GM18951 (cell line): Measurements from ENCODE around the gene ZHX3.

Source experiments
- POLR2A ChIP-seq: IDR thresholded peaks from 4 replicates; pipeline ENCODE4 v1.6.1; 2011; ENCODE audit warnings: mild to moderate bottlenecking; ENCODE audit not compliant: insufficient read length, insufficient read depth; ENCODE audit errors: extremely low read depth
- in situ Hi-C: fragments of 300-500 bp; cut with MboI; formaldehyde crosslinking; loops from one replicate; pipeline ENCODE4 v1.12.0; 2022; ENCODE audit warnings: low sequenced_read_pairs, mixed read lengths, inconsistent platforms; ENCODE audit not compliant: unreplicated experiment

The ZHX3 gene

DNA sequence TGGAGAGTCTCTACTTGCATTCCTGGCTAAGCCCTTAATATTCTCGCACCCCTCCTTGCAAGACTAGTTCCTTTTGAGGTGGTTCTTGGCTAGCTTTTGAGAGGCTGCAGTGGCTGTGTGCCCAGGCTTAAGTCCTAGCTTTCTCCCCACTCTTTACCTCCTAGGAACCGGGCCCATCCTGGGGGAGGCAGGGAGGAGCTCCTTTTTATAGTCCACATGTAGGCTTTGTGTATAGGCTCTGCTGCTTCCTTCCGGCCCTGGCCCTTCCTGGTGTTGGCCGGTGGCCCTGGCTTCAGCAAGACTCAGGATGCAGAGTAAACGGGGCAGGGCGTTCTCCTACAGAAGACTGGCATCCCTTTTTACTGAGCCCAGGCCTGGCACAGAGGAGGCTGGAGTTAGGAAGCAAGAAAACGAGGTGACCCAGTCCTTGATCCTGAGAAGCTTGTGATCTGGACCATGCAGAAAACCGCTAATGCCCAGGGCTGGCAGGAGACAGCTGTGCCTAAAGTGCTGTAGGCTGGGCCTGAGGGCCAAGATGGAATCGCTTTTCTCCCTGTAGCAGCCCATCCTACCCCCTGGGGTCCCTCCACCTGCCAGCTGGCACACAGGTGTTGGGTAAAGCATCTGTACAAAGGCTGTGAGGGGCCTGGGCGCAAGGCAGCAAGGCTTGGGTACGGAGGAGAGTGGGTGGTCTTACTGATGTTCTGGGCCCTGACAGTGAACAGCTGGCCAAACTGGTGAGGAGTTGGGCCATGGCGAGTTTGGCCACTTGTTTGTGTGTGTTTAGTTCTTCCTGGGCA lies 171.5 kb downstream of the ZHX3 start:
- in situ Hi-C loops: no loop called here

DNA sequence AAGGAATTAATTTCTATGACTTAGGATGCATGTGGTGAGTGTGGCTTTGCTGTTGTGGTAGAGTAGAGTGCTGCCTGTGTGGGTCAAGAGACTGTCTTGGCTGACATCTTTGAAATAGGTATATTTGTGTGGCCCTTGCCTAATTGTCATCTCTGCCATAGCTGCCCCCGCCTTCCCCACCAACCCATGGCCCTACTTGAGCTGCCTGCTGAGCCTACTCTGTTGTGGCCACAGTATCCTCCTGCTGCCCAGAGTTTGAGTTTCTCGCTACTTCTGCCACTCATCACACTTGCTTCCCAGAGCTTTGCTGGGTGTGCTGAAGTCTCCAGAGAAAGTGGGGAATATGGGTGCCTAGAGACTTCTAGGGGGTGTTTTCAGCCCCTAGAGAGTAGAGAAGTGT lies 172.2 kb downstream of the ZHX3 start:
- TF ChIP-seq POLR2A: no peak
- in situ Hi-C loops: no loop called here

More for the DNA sequence above, 171.5 kb downstream of the ZHX3 start:
- no peak for TF ChIP-seq POLR2A

DNA sequence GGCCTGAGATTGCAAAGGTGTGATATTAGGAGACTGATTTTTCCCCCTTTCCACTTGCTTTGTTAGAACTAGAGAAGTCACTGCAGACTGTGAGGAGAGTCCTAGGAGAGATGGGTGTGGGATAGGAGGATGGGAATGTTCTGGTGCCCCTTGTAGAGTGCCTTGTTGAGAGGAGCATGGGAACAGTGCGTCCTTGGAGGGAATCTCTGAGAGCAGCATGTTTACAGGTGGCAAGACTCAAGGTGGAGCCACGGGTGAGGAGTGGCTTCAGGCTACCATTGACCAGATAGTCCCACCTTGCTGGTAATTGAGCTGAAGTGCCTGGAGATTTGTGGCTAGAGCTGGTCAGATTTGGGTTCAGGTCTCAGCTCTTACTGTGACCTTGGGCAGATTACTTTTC lies 174.2 kb downstream of the ZHX3 start:
- TF ChIP-seq POLR2A: no peak
- in situ Hi-C loops: no loop called here

DNA sequence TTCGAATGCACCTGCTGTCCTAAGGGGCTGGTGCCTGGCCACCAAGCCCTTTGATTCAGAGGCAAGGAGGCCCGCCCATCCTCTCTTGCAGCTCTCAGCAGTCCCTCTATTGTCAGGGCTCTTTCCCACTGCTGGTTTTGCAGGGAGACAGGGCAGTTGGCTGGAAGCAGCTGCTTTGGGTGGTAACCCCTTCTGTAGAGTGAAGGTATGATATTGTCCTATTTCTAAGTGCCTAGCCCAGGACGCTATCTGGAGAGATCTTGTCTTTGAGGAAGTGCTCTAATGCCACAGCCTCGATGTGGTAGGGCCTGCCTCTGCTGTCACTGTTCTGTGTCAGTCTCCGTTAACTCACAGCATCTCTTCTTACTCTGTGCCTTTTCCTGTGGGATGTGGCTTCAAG lies 174.6 kb downstream of the ZHX3 start:
- no peak for TF ChIP-seq POLR2A
- in situ Hi-C loops: no loop called here

DNA sequence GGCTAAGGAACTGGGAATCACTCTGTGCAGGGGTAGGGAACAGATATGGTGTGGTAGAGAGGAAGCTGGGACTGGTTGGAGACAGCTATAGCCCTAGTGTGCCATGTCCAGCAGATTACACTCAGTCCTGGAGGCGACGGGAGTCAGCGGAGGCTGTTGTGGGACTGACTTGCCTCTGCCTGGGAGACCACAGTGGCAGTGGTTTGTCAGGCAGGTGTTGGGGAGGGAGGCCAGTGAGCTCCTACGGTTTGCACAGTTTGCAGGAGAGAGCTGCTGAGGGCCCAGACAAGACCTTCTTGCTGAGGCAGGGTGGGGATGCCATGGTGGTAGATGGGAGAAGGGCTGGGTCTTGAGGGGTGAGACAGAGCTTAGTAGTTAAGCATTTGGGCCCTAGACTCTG lies 175.3 kb downstream of the ZHX3 start:
- in situ Hi-C loops: no loop called here
- TF ChIP-seq POLR2A: no peak

DNA sequence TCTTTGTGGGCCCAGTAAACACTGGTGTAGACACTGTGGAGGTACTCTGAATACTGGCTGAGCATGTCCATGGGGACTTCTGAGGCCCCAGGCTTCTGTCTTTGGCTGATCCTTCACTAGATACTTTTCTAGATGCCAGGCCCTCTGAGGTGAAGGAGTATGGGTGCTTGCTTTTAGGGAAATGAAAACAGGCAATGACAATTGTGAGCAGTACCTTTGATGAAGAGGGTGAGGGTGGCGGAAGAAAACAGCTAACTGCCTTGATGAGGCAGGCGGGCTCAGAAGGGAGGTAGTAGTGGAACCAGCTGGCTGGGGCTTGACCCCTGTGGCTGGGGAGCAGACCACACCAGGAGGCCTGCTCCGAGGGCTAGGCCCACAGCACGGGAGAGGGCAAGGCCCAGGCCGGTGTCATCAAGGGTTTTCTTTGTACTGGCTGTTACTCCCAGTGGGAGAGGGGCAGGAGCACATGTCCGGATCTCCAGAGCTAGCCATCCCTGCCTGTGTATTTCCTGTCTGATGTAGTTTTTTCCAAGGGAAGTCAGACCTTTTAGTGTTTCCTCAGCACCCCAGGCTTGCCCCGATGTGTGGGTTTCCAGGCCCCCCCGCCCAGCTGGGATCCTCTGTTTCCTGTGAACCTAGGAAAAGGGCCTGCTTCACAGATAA lies 176.2 kb downstream of the ZHX3 start:
- in situ Hi-C loops: no loop called here
- TF ChIP-seq POLR2A: no peak

DNA sequence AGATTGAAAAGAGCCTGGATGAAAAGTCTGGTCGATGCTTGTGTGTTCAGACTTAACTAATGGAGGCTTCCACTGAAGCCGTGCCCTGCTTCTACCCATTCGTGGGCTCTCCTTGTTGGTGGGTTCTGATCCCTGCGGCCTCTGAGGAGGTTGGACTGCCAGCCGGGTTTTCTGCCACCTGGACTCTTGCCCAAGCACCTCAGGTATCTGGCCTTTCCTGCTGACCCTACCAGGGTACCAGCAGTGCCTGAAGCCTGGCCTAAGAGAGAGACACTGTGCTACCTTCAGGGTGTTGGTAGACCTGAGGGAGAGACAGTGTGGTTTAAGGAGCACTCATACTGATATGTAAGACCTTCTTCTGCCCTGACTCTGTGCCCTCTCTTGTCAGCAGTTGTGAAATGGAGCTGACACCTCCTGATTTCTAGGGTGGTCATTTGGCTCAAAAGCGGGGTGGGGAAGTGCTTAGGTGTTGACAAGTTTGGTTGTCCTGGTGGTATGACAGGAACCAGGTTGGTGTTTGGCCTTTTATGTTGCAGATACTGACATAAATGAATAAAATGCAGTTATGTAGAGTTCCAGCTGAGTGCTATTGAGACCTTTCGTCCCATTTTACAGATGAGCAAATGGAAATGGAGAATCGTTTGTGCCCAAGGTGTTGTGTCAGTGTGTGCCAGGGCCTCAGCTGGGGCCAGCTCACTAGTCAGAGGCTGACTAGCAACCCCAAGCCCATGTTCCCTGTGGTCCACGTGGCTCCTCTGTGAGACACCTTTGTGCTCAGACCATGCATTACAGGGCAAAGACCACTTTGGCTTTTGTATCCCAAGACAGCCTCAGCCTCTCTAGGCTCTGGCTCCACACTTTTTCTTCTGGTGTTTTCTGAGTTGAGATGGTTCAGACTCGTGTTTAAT lies 177.1 kb downstream of the ZHX3 start:
- in situ Hi-C loops: no loop called here

DNA sequence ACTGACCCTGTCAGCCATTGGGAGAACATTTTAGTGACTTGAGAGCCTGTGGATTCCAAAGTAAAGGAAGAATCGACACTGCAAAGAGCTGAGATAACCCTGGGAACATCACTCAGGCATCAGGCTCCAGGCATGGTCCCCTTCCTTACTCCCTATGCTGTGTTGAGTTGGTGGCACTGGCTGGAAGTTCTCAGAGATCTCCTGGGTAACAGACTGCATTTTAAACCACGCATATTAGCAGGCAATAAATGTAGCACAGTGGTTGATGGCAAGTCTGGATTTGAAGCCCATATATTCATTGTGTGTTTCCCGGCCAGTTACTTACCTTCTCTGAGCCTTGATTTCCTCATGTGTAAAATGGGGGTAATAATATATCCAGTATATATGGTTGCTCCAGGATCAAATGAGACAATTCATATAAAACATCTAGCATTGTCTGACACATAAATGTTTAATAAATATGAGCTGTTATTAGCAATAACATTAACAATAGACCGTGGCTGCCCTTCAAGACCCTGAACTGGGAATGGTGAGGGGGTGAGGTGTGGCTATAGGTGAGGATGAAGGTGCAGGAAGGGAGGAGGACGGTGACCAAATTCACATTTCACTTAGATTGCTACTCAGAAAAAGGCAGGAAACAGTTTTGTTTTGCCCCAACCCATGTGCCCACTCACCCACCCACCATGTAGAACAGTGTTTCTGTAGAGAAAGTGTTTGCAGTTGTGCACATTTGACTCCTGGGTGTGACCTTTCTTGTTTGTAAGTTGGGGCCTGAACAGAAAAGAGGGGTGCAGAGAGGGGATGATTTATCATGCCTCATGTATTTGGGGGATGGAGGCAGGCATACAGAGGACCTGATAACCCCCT lies 178.1 kb downstream of the ZHX3 start:
- in situ Hi-C loops: no loop called here
- no peak for TF ChIP-seq POLR2A

More for the DNA sequence above, 177.1 kb downstream of the ZHX3 start:
- no peak for TF ChIP-seq POLR2A

DNA sequence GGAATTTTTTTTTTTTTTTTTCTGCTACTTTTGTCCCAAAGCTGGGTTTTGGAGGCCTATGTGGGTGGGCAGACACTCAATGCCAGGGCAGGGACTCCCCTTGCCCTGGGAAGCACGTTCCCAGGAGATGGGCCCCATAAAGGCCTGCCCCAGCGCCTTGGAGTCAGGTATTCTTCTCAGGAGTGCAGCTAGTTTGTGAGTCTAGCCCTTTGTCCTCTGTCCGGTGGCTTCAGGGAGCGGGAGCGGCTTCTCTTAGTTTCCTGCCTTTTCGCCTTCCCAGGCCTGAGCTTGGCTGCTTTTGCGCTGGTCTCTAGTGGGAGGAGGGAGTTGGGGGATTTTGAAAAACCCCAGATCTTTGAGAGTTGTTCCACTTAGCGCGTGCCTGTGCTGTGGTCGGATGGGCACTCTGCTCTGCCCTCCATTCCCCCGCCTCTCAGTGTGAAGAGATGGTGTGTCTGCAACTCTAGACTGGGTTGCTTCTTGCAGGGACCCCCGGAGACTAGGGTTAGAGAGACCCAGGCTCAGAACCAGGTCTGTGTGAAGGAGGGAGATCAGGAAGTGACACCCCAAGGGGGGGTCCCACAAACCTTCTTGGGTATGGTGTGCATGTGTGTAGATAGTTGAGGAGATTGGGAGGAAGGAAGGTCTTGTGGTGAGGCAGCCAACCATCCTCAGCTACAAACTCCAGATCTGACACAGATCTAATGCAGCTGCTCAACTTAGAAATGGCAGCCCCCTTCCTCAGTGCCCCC lies 178.9 kb downstream of the ZHX3 start:
- in situ Hi-C loops: no loop called here
- no peak for TF ChIP-seq POLR2A

DNA sequence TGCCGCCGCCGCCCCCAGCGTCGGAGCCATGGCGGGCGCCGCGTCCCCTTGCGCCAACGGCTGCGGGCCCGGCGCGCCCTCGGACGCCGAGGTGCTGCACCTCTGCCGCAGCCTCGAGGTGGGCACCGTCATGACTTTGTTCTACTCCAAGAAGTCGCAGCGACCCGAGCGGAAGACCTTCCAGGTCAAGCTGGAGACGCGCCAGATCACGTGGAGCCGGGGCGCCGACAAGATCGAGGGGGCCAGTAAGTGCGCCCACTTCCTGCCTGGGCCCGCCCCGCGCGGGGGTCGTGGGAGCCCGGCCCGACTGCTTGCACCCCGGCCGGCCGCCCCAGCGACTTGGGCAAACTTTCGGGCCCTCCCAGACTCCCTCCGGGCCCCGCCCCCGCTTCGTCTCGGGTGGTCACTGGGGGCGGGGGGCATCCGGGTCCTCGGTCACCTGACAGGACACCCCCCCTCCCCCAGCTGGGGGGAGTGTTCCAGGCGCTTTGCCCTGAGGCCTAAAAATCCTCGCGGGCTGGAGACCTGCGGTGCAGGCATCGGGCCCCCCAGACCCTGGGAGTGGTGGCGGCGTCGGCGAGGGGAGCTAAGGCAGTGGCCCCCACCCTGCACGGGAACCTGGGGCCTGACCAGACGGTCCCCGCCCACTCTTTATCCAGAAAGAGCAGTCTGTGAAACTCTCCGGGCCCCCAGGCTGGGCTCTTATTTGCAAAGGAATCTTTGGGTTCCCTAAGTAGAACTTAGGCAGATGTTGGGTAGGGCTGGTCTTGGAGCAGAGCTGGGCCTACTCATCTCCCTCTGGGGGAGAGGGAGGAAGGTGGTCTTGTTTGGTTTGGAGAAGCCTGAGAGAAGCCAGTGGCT lies 179.7 kb downstream of the ZHX3 start:
- in situ Hi-C loops: no loop called here

More for the DNA sequence above, 179.7 kb downstream of the ZHX3 start:
- peak; percentile 52 for TF ChIP-seq POLR2A
